GM10266 (cell line): ENCODE measurements around the gene MIOX.
A peak's percentile ranks its signal among the peaks of the same experiment; 100 is the strongest.

Experiments used
- DNase-seq: peaks from one replicate; pipeline ENCODE4 v3.0.0; 2012; ENCODE audit errors: extremely low spot score
- CTCF ChIP-seq: IDR thresholded peaks from 2 replicates; pipeline ENCODE4 v1.5.1; 2012; ENCODE audit warnings: mild to moderate bottlenecking, low read depth; ENCODE audit not compliant: control insufficient read depth, insufficient read depth; ENCODE audit errors: missing control alignments

MIOX gene

GRCh38 chr22:50474710-50475651 is 11.7 kb upstream of the MIOX start, which contains the start of gene SBF1:
Gene SBF1 (minus strand): TSS chr22:50475035. CDS start chr22:50474840, 195 bp downstream.
- TF ChIP-seq CTCF = no peak
- peak; percentile 100 for DNase-seq

GRCh38 chr22:50475652-50476002 is 11.0 kb upstream of the MIOX start:
- no peak for TF ChIP-seq CTCF
- DNase-seq = no peak

GRCh38 chr22:50476868-50477267 is 9.8 kb upstream of the MIOX start:
- no peak for DNase-seq

GRCh38 chr22:50477923-50478322 is 8.7 kb upstream of the MIOX start:
- no peak for TF ChIP-seq CTCF
- DNase-seq = no peak

More at GRCh38 chr22:50476868-50477267, 9.8 kb upstream of the MIOX start:
- no peak for TF ChIP-seq CTCF

GRCh38 chr22:50479721-50480120 is 6.9 kb upstream of the MIOX start:
- DNase-seq = no peak
- no peak for TF ChIP-seq CTCF

GRCh38 chr22:50481045-50481439 is 5.6 kb upstream of the MIOX start:
- TF ChIP-seq CTCF = no peak
- DNase-seq = no peak

GRCh38 chr22:50481440-50482106 is 5.1 kb upstream of the MIOX start, which contains the start of gene ADM2:
Gene ADM2 (plus strand): TSS chr22:50481543. CDS start chr22:50481848, 305 bp downstream.
- TF ChIP-seq CTCF = no peak
- peak; percentile 84 for DNase-seq
